IMR-90 (cell line): Measurements from ENCODE around the gene KRABD2.

ENCODE experiments used
- ATAC-seq: fragments of 200-7000 bp; cut with Tn5 transposase; 2 replicates; pipeline ENCODE4 v1.9.1; 2020; ENCODE audit warnings: low read depth, mild to moderate bottlenecking, moderate library complexity
- BruUV-seq: library from RNA; stranded (reverse); fragments of 400-500 nt; replicated peaks from 2 replicates; lab custom pipeline; 2021; lab: Mats Ljungman, UMichigan
- CTCF ChIA-PET: fragments of 300-600 bp; formaldehyde crosslinking; extraction: SDS; loops from one replicate; lab custom pipeline; 2021; ENCODE audit warnings: antibody characterized with exemption; lab: Yijun Ruan, JAX
- POLR2A ChIA-PET: fragments of 300-600 bp; sonication (Branson Sonifier 250); formaldehyde crosslinking; loops from one replicate; lab custom pipeline; 2022; ENCODE audit warnings: antibody characterized with exemption; ENCODE audit not compliant: unreplicated experiment; lab: Charles Lee
- DNase-seq: peaks from one replicate; pipeline ENCODE4 v3.0.0; 2013
- H2AFZ ChIP-seq: replicated peaks from 2 replicates; pipeline ENCODE3; 2013; ENCODE audit warnings: low read length, mild to moderate bottlenecking; ENCODE audit not compliant: poor library complexity
- H2AK5ac ChIP-seq: 2 replicates; pipeline ENCODE4 v1.6.1; 2013; ENCODE audit warnings: low read depth, low read length, inconsistent platforms
- H2AK9ac ChIP-seq: replicated peaks from 2 replicates; pipeline ENCODE3; 2013; ENCODE audit warnings: mild to moderate bottlenecking, low read depth, low read length, moderate library complexity; ENCODE audit not compliant: poor library complexity
- H2BK120ac ChIP-seq: 2 replicates; pipeline ENCODE4 v1.6.1; 2013; ENCODE audit warnings: low read depth, low read length, inconsistent platforms
- H2BK15ac ChIP-seq: 3 replicates; pipeline ENCODE4 v1.6.1; 2013; ENCODE audit warnings: low read depth, low read length, inconsistent platforms
- H2BK20ac ChIP-seq: 2 replicates; pipeline ENCODE4 v1.6.1; 2013; ENCODE audit warnings: low read depth, mild to moderate bottlenecking, inconsistent platforms, low read length, moderate library complexity
- H2BK5ac ChIP-seq: 2 replicates; pipeline ENCODE4 v1.6.1; 2013; ENCODE audit warnings: mild to moderate bottlenecking, low read depth, low read length, inconsistent platforms; ENCODE audit not compliant: poor library complexity, severe bottlenecking
- H3K14ac ChIP-seq: replicated peaks from 2 replicates; pipeline ENCODE4 v1.6.1; 2013; ENCODE audit warnings: low read depth, low read length, inconsistent platforms
- H3K18ac ChIP-seq: 2 replicates; pipeline ENCODE4 v1.6.1; 2013; ENCODE audit warnings: low read depth, low read length, control low read depth
- H3K23ac ChIP-seq: 2 replicates; pipeline ENCODE4 v1.6.1; 2013; ENCODE audit warnings: low read depth, low read length, inconsistent platforms
- H3K27ac ChIP-seq: 2 replicates; pipeline ENCODE4 v1.5.1; 2013; ENCODE audit warnings: mild to moderate bottlenecking, control low read depth, low read length; ENCODE audit not compliant: insufficient read depth
- H3K27me3 ChIP-seq: 2 replicates; pipeline ENCODE4 v1.6.1; 2013; ENCODE audit warnings: low read length; ENCODE audit not compliant: control insufficient read depth, insufficient read depth
- H3K36me3 ChIP-seq: 2 replicates; pipeline ENCODE4 v1.6.1; 2013; ENCODE audit warnings: low read length, mixed read lengths; ENCODE audit not compliant: control insufficient read depth, insufficient read depth
- H3K4ac ChIP-seq: 2 replicates; pipeline ENCODE4 v1.6.1; 2013; ENCODE audit warnings: low read depth, low read length, inconsistent platforms
- H3K4me1 ChIP-seq: 2 replicates; pipeline ENCODE4 v1.6.1; 2013; ENCODE audit warnings: low read length, mixed read lengths; ENCODE audit not compliant: control insufficient read depth, insufficient read depth
- H3K4me2 ChIP-seq: 2 replicates; pipeline ENCODE4 v1.6.1; 2013; ENCODE audit warnings: low read depth, mild to moderate bottlenecking, control low read depth, low read length, moderate library complexity
- H3K4me3 ChIP-seq: 2 replicates; pipeline ENCODE4 v1.5.1; 2013; ENCODE audit warnings: low read depth, mild to moderate bottlenecking, control low read depth, low read length, moderate library complexity; ENCODE audit not compliant: insufficient read depth
- H3K56ac ChIP-seq: 2 replicates; pipeline ENCODE4 v1.6.1; 2013; ENCODE audit warnings: low read length, inconsistent platforms; ENCODE audit not compliant: insufficient read depth; ENCODE audit errors: extremely low read depth
- H3K79me1 ChIP-seq, 2 experiments: 2 replicates each; pipeline ENCODE4 v1.6.1; 2013; ENCODE audit warnings: low read length in 2 of 2, inconsistent platforms in 1 of 2, low read depth in 1 of 2
- H3K9ac ChIP-seq: 2 replicates; pipeline ENCODE4 v1.6.1; 2013; ENCODE audit warnings: low read depth, low read length, control low read depth
- H3K9me1 ChIP-seq: 2 replicates; pipeline ENCODE4 v1.6.1; 2013; ENCODE audit warnings: low read length, inconsistent platforms; ENCODE audit not compliant: insufficient read depth
- H3K9me3 ChIP-seq: 2 replicates; pipeline ENCODE4 v1.6.1; 2013; ENCODE audit warnings: low read length; ENCODE audit not compliant: control insufficient read depth, insufficient read depth
- H4K20me1 ChIP-seq: 2 replicates; pipeline ENCODE4 v1.6.1; 2013; ENCODE audit warnings: low read length, inconsistent platforms; ENCODE audit not compliant: insufficient read depth
- H4K5ac ChIP-seq: 2 replicates; pipeline ENCODE4 v1.6.1; 2013; ENCODE audit warnings: mild to moderate bottlenecking, low read depth, low read length, control low read depth
- H4K8ac ChIP-seq, 2 experiments: 2 replicates each; pipeline ENCODE4 v1.6.1; 2013; ENCODE audit warnings: low read depth in 2 of 2, low read length in 2 of 2, control low read depth in 1 of 2, inconsistent platforms in 1 of 2
- H4K91ac ChIP-seq: 2 replicates; pipeline ENCODE4 v1.6.1; 2013; ENCODE audit warnings: low read depth, low read length, inconsistent platforms; ENCODE audit not compliant: insufficient read depth
- BHLHE40 ChIP-seq: fragments of 150-350 bp; IDR thresholded peaks from 2 replicates; pipeline ENCODE4 v1.6.1; 2016; ENCODE audit warnings: mild to moderate bottlenecking, low read depth, low read length
- USF2 ChIP-seq: fragments of 150-350 bp; IDR thresholded peaks from 2 replicates; pipeline ENCODE4 v1.6.1; 2017; ENCODE audit warnings: mild to moderate bottlenecking, antibody characterized with exemption, low read length, low read depth
- WGBS, 2 experiments: methylation state at CpG; one replicate each; pipeline versions ENCODE4 v1.1.5 to v1.1.7; 2013; ENCODE audit warnings: missing lambda C conversion rate in 2 of 2; ENCODE audit not compliant: insufficient read length in 1 of 2; ENCODE audit errors: extremely low coverage in 2 of 2; 5-methylcytosine and 5-hydroxymethylcytosine counted together
- dilution Hi-C: fragments of 300-500 bp; cut with HindIII; formaldehyde crosslinking; loops from one replicate; pipeline ENCODE4 v1.14.3; 2018; ENCODE audit warnings: low sequenced_read_pairs; ENCODE audit not compliant: unreplicated experiment
- in situ Hi-C: fragments of 300-500 bp; cut with MboI; formaldehyde crosslinking; loops from 3 replicates; pipeline ENCODE4 v1.14.3; 2019; ENCODE audit warnings: low sequenced_read_pairs, inconsistent platforms, mixed read lengths
- intact Hi-C: fragments of 100-400 bp; cut with micrococcal nuclease; formaldehyde crosslinking; loops from 2 replicates; pipeline ENCODE4 v1.10.0; 2022

Gene KRABD2

GRCh38 chr17:8409966-8410882 lies 33.7 kb upstream of the KRABD2 start (continued):
- no peak for TF ChIP-seq USF2

- Histone ChIP-seq H2BK15ac (no peak overlapping the region), H2BK120ac (no peak overlapping the region), H3K9ac (no peak overlapping the region), H2AK5ac (no peak overlapping the region), H3K79me1 (no peaks in the 10 kb centered on the region), H2AFZ (no peak overlapping the region), H3K4ac (no peak overlapping the region), H3K56ac (no peak overlapping the region), H2BK20ac (no peak overlapping the region), H3K27ac (no peak overlapping the region), H3K4me3 (no peak overlapping the region), H3K9me3 (no peaks in the 10 kb centered on the region), H3K14ac (no peak overlapping the region), H4K91ac (no peak overlapping the region), H3K4me2 (no peak overlapping the region), H3K23ac (no peak overlapping the region), H3K36me3 (no peaks in the 10 kb centered on the region), H4K20me1 (no peaks in the 10 kb centered on the region), H3K27me3 (peaks cover 9% of the 10 kb centered on the region), H4K8ac (no peak overlapping the region), H3K18ac (no peak overlapping the region), H3K9me1 (no peaks in the 10 kb centered on the region), H2AK9ac (peak overlapping the region; percentile 40), H4K5ac (no peak overlapping the region), H3K4me1 (no peaks in the 10 kb centered on the region), H2BK5ac (no peak overlapping the region)
- intact Hi-C loops (no loop called here), in situ Hi-C loops (no loop called here), dilution Hi-C loops (no loop called here)
- 85% methylated on average over 4 of the region's 14 CpGs; no CpG with 5 or more reads in 1 of the 2 experiments for whole genome bisulfite sequencing, 2 experiments
- ChIA-PET CTCF (interaction anchor here (1.2 kb wide), 1 partner anchor 338 kb away, joined by 3 read pairs; no protein-coding TSS in a partner anchor), POLR2A (interaction anchor here (0.7 kb wide), 1 partner anchor 417 kb away, joined by 3 read pairs; no protein-coding TSS in a partner anchor)
- no peak for TF ChIP-seq BHLHE40
- DNase-seq = no peak
- no peak for ATAC-seq
- no TSS peak for BruUV-seq
Measured at GRCh38 chr17:8408371-8408770, 31.9 kb upstream of the KRABD2 start.
